Superior temporal gyrus (tissue), 1 donor: ENCODE measurements around the gene SCD5.

Source experiments
- DNase-seq: peaks from one replicate; pipeline ENCODE4 v3.0.0-alpha.2; 2016; ENCODE audit errors: extremely low spot score

The SCD5 gene

GRCh38 chr4:82765134-82765533 is 33.5 kb downstream of the SCD5 start:
- DNase-seq = no peak

DNA sequence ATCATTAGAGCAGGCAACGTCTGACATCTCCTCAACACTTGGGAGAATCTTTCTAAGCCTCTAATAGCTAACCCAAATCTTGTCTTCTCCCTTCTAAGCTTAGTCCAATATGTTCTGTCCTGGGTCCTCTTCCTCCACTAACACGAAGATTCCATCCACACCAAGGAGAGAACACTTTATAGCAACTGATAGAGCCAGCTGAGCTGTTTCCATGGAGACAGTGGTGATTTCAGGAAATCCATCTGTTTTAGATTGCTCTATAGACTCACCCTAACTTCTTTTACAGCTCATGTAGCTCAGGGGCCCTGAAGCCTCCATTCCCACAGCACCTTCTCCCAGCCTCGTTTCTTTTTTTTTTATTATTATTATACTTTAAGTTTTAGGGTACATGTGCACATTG is 37.4 kb downstream of the SCD5 start:
- DNase-seq = no peak

DNA sequence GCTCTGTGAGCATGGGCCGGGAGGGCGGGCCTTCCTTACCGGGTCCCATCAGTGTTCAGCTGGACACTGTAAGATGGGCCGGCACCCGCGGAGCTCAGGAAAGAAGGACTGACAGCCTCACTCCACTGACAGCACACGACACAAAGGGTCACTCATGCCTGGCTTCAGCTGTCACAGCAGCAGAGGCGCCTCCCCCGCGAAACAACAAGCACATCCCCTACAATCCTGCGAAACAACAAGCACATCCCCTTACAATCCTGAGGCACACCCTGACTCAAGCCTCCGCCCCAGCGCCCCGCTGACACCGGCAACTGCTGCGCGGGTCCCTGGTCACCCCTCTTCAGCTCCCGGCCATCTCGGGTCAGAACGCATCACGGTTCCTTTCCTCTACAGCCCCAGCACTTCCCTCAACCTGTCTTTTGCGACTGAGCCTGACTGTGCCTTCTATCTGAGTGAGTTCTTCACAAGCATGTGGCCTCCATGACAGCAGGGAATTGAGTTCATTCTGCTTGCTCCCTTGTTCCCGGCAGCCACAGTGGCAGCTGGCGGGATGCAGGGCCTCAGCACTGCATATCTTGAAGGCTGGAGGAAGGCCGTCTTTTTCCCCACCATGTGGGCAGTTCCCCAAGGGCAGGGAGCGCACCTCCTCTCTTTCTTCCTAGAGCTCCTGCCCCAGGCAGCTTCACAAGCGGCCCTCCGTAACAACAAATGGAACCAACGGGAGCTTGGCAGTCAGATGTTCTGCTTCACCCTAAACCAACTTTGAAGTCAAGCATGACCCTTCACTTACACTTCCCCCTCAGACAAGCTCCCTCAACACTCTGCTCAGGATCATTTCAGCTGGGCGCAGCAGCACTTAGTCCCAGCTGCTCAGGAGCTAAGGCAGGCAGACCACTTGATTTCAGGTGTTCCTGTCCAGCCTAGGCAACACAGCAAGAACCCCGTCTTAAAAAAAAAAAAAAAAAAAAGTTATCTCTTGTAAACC is 39.6 kb downstream of the SCD5 start:
- DNase-seq = peak; percentile 58

DNA sequence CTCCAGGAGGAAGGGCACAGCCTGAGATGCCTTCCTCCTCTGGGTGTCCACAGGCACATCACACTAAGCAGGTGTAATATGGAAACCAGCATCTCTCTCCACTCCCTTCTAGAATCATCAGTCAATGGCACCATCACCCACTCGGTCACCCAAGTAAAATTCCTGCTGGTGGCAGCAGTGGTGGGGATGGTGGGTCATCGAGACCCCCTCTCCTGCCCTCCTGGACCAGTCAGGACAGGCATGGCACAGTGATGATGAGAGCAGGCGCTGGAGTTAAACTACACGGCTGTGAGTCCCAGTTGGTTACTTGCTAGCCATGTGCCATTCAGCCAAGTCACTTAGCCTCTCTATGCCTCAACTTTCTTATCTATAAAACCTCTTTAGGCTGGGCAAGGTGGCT is 42.5 kb downstream of the SCD5 start:
- DNase-seq = no peak

DNA sequence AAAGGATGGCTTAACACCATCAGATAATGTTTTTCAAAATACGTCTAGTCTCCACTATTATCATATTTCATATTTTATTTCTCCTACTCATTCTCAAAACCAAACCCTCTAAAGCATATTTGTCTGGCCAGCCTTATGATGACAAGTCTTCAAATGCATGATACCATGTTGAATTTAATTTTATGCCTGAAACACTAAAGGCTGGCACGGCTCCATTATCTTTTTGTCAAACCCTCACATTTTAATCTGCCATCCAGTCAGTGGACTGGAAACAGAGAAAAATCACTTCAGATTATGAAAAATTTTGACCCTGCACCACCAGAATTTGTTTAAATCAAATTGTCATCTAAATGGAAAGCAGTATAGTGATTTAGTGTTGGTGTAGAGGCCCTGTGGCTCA is 42.9 kb downstream of the SCD5 start:
- no peak for DNase-seq

GRCh38 chr4:82754513-82755165 is 44.0 kb downstream of the SCD5 start:
- DNase-seq = no peak

DNA sequence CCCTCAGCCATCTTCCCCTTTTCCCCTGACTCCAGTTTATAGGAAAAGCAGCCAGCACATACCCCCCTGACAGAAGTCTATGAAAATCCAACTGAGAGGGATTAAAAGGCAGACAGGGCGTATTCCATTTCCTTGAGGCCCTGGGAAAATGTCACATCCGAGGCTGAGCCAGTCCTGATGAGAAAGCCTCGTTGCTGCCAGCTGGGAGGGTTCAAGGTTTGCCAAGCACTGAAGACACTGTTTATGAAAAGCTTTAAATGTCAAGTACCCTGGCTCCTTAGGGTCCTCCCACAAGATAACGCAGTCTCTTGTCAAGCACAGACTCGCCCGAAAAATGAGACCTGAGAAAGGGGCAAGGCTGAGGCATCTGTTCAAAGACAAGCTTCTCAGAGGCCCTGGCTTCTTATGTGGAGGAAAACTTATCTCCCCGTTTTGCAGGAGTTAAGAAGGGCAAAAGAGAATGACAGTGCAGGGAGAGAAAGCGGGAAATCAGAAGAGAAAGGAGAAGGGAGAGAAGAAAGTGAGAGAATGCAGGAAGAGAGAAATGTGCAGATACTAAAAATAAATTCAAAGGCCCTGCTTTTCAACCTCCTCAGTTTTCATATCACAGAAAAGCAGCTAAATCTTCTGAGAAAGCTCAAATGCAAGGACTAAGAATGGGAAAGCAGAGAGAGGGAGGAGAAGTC is 44.7 kb downstream of the SCD5 start:
- no peak for DNase-seq

DNA sequence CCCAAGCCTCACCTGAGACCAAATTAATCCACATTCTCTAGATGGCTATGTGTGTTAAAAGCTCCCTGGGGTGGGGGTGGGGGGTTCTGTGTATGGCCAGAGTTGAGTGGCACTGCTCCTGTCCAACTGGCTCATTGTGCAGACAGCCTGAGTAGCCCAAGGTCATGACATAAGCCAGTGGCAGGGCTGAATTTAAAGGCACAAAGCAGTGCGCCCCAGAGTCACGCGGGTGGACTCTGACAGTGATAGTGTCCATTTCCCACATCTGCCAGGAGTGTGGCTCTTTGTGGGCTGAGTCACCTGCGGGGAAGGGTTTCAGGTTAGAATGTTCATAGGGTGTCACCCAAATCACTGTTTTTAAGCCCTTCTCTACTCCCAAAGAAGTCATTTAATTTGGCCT is 45.4 kb downstream of the SCD5 start:
- peak; percentile 22 for DNase-seq

DNA sequence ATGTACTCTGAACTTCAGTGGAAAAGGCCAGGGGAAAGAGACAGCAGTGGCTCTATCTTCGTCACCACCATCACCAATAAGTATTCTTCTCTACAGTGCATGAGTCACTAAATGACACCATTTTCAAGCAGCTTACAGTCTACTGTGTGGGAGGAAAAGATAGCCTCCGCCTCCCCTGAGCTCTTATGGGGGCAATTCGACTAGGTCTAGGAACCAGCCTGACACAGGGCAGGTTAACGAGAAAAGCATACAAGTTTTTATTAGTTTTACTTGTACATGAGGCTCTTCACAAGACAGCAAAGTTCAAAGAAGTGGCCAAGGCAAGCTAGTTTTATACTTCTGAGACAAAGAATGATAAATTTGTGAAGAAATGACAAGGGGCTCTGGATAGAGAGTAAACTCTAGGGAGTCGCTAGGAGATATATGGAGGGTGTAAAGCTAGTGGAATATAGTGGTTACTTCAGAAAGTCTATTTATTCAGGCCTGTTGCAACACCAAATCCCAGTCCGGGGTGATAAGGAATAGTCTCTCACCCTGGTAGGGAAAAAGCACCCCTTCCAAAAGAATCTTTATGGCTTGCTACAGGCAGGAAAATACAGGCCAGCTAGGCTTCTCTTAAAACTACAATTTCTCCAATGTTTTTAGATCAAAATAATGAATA is 49.7 kb downstream of the SCD5 start:
- no peak for DNase-seq

GRCh38 chr4:82747686-82748575 is 50.7 kb downstream of the SCD5 start:
- no peak for DNase-seq

- no peak for DNase-seq
Observed at GRCh38 chr4:82746705-82747574, 51.7 kb downstream of the SCD5 start.

DNA sequence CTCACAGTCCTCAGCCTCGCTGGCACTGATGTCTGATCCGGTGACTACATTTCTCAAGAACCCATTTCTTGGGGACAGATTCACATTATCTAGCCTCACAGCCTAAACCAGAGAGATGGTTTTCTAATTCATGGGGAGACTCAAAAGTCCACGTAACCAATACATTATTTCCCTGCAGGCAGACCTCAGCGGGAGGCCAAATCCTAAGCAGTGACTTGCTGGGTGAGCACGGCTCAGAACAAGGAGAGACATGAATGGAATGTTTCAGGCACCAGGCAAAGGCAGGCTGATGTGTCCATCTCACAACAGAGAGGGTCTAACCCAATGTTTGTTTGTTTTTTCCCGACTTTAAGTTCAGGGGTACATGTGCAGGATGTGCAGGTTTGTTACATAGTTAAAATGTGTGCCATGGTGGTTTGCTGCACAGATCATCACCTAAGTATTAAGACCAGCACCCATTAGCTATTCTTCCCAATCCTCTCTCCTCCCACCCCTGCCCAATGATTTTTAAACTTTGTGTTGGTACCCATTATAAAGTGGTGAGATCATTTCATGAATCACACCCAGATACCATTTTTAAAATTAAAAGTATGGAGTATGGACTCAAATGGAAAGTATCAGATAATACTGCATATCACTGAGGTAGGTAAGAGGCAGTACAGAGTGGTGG is 53.3 kb downstream of the SCD5 start:
- DNase-seq = no peak

- no peak for DNase-seq
Observed at GRCh38 chr4:82744284-82744968, 54.2 kb downstream of the SCD5 start.

- no peak for DNase-seq
Observed at GRCh38 chr4:82741188-82741587, 57.4 kb downstream of the SCD5 start.

GRCh38 chr4:82739287-82740190 is 59.1 kb downstream of the SCD5 start:
- DNase-seq = peak; percentile 80

- DNase-seq = no peak
Observed at GRCh38 chr4:82737354-82737753, 61.2 kb downstream of the SCD5 start.

- no peak for DNase-seq
Observed at GRCh38 chr4:82733636-82734035, 65.0 kb downstream of the SCD5 start.

DNA sequence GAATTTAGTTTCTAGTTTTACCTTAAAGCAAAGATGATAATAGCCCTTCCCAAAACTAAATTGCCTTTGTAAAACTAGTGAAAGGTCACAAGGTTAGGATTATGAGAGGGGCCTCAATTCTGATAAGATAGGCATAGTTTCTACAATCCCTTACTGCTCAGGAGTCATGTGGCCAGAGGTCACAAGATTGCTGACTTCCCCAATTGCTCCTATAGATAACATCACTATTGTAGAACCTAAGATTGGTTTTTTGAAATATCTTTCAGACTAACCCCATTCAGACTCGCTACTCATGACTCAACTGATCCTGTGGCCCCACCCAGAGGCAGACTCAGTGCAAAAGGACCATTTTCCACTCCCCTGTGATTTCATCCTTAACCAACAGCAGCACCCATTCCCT is 70.3 kb downstream of the SCD5 start:
- no peak for DNase-seq
